GM18867 (cell line): Measurements from ENCODE around the gene RNLS.

Experiments used
- ATAC-seq: cut with Tn5 transposase; IDR thresholded peaks from one replicate; pipeline ENCODE4 v1.9.1; 2021; ENCODE audit warnings: mild to moderate bottlenecking, moderate library complexity; ENCODE audit not compliant: unreplicated experiment

RNLS gene

GRCh38 chr10:88553116-88553752, 29.9 kb downstream of the RNLS start:
- ATAC-seq, result peak; percentile 73

- ATAC-seq, result no peak
Measured at GRCh38 chr10:88551246-88551645, 31.9 kb downstream of the RNLS start.

GRCh38 chr10:88546497-88546896, 36.6 kb downstream of the RNLS start:
- no peak for ATAC-seq

GRCh38 chr10:88545359-88545758, 37.8 kb downstream of the RNLS start:
- ATAC-seq, result no peak

GRCh38 chr10:88544140-88544870, 38.8 kb downstream of the RNLS start:
- ATAC-seq, result no peak

- no peak for ATAC-seq
Measured at GRCh38 chr10:88542522-88542921, 40.6 kb downstream of the RNLS start.

- no peak for ATAC-seq
Measured at GRCh38 chr10:88541116-88541626, 41.9 kb downstream of the RNLS start.

- ATAC-seq, result no peak
Measured at GRCh38 chr10:88540351-88540750, 42.8 kb downstream of the RNLS start.

- ATAC-seq, result no peak
Measured at GRCh38 chr10:88538048-88538447, 45.1 kb downstream of the RNLS start.

GRCh38 chr10:88537322-88537721, 45.8 kb downstream of the RNLS start:
- ATAC-seq, result no peak

GRCh38 chr10:88536437-88536836, 46.7 kb downstream of the RNLS start:
- ATAC-seq, result no peak

- no peak for ATAC-seq
Measured at GRCh38 chr10:88534072-88534665, 48.9 kb downstream of the RNLS start.

- no peak for ATAC-seq
Measured at GRCh38 chr10:88531392-88532052, 51.6 kb downstream of the RNLS start.

GRCh38 chr10:88530629-88531391, 52.3 kb downstream of the RNLS start:
- ATAC-seq, result no peak

GRCh38 chr10:88530093-88530492, 53.0 kb downstream of the RNLS start:
- ATAC-seq, result no peak

- ATAC-seq, result no peak
Measured at GRCh38 chr10:88528806-88529570, 54.1 kb downstream of the RNLS start.

- no peak for ATAC-seq
Measured at GRCh38 chr10:88528201-88528600, 54.9 kb downstream of the RNLS start.

GRCh38 chr10:88527245-88527644, 55.9 kb downstream of the RNLS start:
- ATAC-seq, result no peak

GRCh38 chr10:88526501-88527105, 56.5 kb downstream of the RNLS start:
- no peak for ATAC-seq
